Diencephalon (tissue), 1 donor: ENCODE data around the gene SMIM29. TPM values are rescaled to one million over a fixed set of nuclear protein-coding genes. Genes with fewer than 3 reads are reported as not detected.

Source experiments
- small RNA-seq: library from RNA; depleted of rRNA; stranded (forward); fragments of <200 nt; gene quantifications from one replicate; pipeline ENCODE3, GENCODE V24; 2014
- total RNA-seq: library from RNA; depleted of rRNA; stranded (reverse); fragments of >200 nt; gene quantifications from one replicate; pipeline ENCODE4 v1.2.3, GENCODE V29; 2014

The SMIM29 gene
- total RNA-seq: 26.3 TPM

GRCh38 chr6:34248727-34249468, at the start of gene SMIM29:
SMIM29 (minus strand) TSS chr6:34249006; CDS start chr6:34247791, 1,215 bp downstream.

GRCh38 chr6:34236443-34237315, 12.1 kb downstream of the SMIM29 start, which contains the start of gene HMGA1:
HMGA1 (plus strand) TSS chr6:34236873; CDS start chr6:34240781, 3,908 bp downstream.

Small RNAs within 50 kb of the gene (small RNA-seq; reads per million reads assigned to genes)
- not detected for gene MIR6835

Other genes starting within 250 kb of the SMIM29 start
- 19.4 TPM for gene GRM4, start 102.9 kb downstream of the SMIM29 start, total RNA-seq
- gene HMGA1, start 12.1 kb downstream of the SMIM29 start, total RNA-seq: 35.8 TPM
- 149 TPM for gene NUDT3, start 143.7 kb upstream of the SMIM29 start, total RNA-seq
- gene RPS10, start 177.1 kb upstream of the SMIM29 start, total RNA-seq: 835 TPM
- gene PACSIN1, start 217.1 kb upstream of the SMIM29 start, total RNA-seq: 13.6 TPM